Keratinocyte (primary cell): ENCODE measurements around the gene GP9.

Source experiments
- CTCF ChIP-seq, 3 experiments: IDR thresholded peaks in 1 of 3; conservative IDR thresholded peaks in 1 of 3; optimal IDR thresholded peaks in 1 of 3; 2 replicates in 2 of 3; 3 replicates in 1 of 3; pipeline versions ENCODE3 to v1.5.1; 2011; ENCODE audit warnings: low read length in 3 of 3, mild to moderate bottlenecking in 3 of 3, moderate library complexity in 2 of 3, control low read depth in 1 of 3, inconsistent platforms in 1 of 3; ENCODE audit not compliant: insufficient read depth in 2 of 3; ENCODE audit errors: extremely low read depth in 1 of 3
- EZH2 ChIP-seq: IDR thresholded peaks from one replicate; pipeline ENCODE4 v1.6.1; 2012; ENCODE audit warnings: inconsistent platforms, mild to moderate bottlenecking, low read length, moderate library complexity

- TF ChIP-seq CTCF (optimal IDR thresholded peaks at IDR 0.05 in 1 of 3, IDR thresholded peaks at IDR 0.05 in 1 of 3, conservative IDR thresholded peaks at IDR 0.05 in 1 of 3; ENCODE audit: extremely low read depth in 1 of 3, insufficient read depth in 2 of 3, low read length in 3 of 3) (no peak), EZH2 (no peak)
Measured at GRCh38 chr3:129084501-129084900, 23.9 kb downstream of the GP9 start.
